GM21717 (cell line): ENCODE results near the gene CFAP52.
"Not testable (repeated sequence)": the region's sequence is repeated elsewhere in the genome, so short reads cannot be mapped to it uniquely, and the experiment has no call there.

Experiments
- ATAC-seq: cut with Tn5 transposase; IDR thresholded peaks from one replicate; pipeline ENCODE4 v1.9.1; 2021; ENCODE audit warnings: mild to moderate bottlenecking, moderate library complexity; ENCODE audit not compliant: unreplicated experiment

The CFAP52 gene

DNA sequence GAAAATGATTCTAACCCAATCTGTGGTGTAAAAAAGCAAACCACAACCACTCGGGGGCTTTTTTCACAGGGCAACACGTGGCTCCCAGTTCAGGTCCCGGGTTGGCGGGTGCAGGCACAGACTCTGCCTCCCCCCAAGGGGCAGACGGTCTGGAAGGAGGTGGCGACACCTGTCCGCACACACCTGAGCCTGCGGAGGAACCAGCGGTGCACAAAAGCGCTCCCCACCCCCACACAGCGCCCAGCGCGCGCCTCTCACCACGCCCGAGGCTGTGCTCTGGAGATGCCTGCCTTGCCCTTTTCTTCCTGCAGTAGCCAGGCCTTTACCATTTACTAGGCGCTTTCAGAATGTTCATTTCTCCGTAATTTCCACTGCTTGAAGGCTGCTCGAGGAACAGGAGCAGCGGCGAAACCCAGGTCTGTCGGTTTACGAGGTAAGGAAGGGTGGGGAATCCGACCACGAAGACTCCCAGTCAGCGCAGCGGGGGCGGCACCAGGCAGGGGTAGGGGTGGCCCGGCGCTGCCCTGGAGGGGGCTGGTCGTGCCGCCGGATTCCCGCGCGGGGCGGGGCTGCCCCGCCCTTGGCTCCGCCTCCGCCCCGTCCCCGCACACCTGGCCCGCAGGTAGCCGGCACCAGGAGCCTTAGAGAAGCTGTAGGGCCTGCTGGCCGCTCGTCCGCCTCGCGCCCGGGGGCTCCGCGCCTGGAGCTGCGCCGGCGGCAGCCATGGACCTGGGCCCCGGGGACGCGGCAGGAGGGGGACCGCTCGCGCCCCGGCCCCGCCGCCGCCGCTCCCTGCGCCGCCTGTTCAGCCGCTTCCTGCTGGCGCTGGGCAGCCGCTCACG, 68.7 kb downstream of the CFAP52 start, which contains the start of gene USP43:
Gene USP43, plus strand, starts transcription at position 608 of the 842 bp plus-strand sequence. Its CDS starts 116 bp downstream, at position 724.
- ATAC-seq = no peak

DNA sequence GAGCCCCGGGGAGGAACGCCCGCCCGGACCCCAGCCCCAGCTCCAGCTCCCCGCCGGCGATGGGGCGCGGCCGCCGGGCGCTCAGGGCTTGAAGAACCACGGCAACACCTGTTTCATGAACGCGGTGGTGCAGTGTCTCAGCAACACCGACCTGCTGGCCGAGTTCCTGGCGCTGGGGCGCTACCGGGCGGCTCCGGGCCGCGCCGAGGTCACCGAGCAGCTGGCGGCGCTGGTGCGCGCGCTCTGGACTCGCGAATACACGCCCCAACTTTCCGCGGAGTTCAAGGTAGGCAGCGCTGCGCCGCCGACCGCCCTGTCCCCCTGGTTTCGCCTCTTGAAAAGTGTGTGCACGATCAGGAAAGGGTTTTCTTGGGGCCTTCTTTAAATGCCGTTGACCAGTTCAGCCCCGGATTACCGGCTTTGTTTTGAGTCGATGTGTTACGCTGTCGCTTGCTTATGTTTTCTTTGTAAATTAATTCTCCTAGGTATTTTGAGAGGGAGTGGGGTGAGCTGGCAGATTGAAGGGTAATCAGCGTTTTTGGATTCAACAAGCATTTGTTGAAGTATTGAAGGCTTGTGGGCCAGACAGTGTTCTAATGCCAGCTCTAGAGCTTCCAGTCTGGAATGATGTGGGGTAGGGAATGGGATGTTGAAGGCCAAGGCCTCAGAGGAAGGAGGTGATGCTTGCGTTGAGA, 69.6 kb downstream of the CFAP52 start:
- no peak for ATAC-seq

DNA sequence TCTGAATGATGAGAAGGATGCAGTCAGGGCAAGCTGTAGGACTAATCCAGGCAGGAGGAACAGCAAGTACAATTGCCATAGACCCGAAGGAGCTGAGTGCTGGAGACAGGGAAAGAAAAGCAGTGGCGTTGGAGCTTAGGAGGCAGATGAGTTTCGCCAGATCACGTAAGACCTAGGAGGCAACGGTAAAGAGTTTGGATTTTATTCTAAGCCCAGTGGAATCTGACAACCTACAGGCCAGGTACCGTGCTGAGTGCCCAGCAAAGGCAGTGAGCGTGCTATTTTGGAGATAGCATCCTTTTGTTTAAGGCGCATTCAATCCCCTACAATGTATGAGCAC, 70.1 kb downstream of the CFAP52 start:
- no peak for ATAC-seq

DNA sequence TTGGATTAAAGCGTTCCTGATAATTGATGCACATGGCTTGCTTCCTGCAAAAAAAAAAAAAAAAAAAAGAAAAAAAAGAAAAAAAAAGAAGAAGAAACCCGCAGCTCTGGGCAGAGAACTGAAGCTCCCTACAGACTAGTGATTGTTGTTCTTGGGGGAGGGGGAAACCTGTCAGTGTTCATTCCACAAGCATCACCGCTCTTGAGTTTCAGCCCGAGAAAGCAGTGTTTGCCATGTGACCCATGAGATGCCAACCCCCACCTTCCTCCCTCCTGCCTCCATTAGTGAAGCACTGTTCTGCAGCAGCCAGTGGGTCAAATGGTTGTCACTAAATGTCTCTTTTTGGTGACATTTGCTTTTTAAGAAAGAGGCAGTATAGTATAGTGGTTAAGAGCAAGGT, 70.6 kb downstream of the CFAP52 start:
- ATAC-seq = no peak

DNA sequence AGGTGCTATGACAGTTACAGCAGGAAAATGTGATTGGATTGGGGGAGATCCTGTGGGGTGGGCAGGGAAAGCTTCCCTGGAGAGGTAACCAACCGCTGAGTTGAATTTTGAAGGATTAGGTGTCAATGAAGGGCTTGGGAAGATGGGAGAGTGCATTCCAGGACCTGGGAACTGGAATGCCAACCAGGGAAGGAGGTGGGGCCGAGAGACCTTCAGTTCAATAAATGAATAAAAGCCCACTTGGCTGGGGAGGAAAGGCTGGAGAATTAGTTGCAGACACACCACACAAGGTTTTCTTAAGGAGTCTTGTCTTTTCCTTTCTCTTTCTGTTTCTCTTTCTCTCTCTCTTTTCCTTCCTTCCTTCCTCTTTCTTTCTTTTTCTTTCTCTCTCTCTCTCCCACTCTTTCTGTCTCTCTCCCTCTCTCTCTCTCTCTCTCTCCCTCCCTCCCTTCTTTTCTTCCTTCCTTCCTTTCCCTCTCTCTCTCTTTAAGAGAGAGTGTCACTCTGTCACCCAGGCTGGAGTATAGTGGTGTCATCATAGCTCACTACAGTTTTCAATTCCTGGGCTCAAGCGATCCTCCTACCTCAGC, 72.2 kb downstream of the CFAP52 start:
- ATAC-seq = no peak

DNA sequence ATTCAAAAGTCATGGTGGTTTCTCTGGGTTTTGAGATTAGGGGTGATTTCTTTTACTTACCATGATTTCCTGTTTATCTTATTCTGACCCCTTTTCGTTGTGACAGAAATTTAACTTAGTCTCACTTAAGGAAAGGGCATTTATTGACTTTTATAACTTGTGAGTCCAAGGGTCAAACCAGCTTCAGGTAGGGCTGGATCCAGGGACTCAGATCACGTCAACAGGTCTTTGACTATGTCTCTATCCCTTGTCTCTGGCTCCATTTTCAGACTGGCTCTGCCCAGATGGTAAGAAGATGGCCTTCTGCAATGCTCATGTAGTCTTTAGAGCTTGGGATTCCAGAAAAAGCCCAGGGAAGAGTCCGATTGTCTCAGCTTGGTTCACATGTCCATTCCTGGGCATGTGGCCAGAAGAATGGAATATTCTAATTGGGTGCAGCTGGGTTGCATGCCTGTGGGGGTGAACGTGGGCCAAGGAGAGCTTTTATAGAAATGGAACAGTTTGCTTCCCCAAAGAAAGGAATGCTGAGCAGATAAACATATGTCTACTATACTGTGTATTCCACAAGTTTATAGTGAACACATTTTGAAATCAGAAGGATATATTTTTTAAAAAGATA, 82.3 kb downstream of the CFAP52 start:
- no peak for ATAC-seq

DNA sequence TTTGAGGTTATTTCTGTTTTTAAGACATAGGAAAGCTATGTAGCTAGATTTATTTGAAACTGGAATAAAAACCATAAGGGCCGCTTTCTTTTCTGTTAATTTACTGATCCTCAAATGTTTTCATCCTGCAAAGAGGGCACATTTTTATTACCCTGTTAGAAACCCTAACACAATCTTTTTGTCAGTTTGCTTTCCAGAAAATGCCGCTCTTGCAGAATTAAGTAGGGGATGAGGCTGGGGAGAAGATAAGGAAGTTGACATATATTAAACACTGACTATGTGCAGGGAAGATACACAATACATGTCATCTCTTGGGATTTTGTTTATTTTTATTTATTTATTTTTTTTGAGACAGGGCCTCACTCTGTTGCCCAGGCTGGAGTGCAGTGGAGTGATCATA, 84.6 kb downstream of the CFAP52 start:
- ATAC-seq = no peak

DNA sequence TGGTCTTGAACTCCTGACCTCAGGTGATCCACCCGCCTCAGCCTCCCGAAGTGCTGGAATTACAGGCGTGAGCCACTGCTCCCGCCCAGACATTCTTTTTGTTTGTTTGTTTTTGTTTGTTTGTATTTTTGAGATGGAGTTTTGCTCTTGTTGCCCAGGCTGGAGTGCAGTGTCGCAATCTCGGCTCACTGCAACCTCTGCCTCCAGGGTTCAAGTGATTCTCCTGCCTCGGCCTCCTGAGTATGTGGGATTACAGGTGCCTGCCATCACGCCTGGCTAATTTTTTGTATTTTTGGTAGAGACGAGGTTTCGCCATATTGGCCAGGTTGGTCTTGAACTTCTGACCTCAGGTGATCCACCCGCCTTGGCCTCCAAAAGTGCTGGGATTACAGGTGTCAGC, 87.1 kb downstream of the CFAP52 start:
- not testable (repeated sequence) for ATAC-seq

DNA sequence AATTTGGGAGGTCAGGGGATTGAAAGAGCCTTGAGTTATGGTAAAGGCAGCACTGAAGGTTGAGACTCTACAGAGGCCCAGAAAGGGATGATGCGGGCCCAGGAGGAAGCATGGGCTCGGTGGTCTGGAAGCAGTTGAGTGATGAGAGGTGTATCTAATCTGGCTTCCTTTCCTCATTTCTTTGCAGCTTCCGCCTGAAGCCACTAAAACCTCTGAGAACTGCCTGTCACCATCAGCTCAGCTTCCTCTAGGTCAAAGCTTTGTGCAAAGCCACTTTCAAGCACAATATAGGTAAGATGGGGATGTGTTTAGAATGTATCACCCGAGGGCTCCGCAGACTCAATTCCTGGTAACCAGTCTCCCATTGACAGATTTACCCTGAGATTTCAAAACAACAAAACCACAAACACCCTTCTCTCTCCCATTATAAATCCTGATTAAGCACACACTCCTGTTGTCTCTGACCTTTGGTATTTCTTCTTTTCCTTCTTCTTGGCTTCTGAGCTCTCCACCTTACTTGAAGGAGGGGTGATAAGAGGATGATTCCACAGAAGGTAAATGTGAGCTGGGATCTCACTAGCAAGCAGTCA, 90.1 kb downstream of the CFAP52 start:
- no peak for ATAC-seq

DNA sequence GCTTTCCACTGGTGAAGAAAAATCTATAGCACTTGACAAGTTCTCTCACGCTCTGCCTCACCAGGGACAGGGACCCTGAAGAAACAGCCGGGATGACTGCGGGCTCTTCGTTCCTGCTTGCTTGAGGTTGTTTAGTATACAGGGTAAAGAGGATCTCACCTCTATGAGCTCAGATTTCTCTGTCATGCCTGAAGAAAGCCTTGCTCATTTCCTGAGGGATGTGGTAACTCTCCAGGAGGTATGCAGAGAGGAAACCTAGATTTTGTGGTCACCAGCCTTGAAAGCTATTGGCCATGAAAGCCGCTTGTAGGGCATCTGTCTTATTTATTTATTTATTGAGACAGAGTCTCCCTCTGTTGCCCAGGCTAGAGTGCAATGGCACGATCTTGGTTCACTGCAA, 92.1 kb downstream of the CFAP52 start:
- ATAC-seq = no peak

DNA sequence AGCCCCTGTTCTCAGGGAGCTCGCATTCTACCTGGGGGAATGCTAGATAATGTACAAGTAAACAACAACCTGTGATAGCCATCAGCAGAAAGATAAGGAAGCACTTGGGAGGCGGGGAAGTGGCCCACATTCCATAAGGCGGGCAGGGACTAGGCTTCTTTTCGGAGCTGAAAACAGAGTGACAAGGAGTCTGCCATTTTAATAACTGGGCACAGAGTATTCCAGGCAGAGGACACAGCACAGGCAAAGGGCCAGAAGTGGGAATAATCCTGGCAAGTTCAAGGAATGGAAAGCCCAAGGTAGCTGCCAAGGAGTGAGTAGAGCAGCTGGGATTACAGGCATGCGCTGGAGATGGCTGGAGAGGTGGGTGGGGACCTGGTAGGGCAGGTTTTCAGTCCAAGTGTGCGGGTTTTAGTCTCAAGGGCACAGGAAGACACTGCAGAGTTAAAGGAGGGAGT, 93.1 kb downstream of the CFAP52 start:
- no peak for ATAC-seq

DNA sequence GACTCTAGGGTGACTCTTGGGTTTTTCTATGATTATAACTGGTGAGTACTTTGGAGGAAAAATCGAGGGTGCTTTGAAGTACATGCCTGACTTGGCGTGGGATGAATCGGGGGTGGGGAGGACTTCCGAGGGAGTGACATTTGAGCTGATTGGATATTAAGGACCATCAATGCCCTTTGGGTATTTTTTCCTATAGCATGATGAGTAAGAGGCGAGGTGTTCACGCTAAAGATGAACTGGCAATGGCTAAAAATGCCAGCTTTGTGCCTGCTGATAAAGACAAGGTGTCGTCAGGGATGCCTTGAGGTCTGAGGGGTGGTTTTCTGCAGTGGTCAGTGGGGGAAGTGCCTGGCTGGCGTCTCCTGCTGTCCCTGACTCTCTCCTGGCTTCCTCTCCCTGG, 94.2 kb downstream of the CFAP52 start:
- ATAC-seq = no peak

DNA sequence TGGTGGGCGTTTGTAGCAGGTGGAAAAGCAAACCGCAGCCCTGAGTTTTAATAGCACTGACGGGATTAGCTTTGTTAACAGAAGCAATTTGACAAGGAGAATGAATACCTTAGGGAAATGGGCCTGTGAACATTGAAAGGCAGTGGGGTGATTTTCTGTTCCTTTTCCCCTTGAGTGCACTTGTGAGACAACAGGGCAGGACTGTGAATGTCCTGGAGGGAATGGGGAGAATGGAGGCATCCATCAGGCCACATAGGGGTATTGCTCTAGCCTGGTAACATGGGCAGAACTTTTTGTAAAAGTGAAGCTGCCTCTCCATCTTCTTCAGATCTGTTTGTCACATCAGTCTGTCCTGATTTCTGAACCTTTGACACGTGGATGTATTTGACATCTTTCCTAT, 95.1 kb downstream of the CFAP52 start:
- no peak for ATAC-seq

DNA sequence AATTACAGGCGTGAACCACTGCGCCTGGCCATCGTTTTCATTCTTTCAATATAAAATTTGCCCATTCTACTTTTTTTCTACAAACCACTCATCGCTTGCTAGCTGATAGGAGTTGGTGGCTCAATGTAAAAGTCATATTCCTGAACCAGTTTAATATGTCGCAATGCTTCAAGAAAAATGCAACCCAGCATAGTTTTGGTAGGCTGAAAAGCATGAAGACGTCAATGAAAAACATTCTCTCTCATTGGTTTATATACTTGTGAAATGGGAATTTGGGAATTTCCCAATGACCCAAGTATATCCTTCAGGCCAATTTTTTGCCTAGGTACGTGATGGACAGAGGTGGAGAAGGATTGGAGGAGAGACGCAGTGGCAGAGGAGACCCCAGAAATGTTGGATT, 95.8 kb downstream of the CFAP52 start:
- no peak for ATAC-seq

DNA sequence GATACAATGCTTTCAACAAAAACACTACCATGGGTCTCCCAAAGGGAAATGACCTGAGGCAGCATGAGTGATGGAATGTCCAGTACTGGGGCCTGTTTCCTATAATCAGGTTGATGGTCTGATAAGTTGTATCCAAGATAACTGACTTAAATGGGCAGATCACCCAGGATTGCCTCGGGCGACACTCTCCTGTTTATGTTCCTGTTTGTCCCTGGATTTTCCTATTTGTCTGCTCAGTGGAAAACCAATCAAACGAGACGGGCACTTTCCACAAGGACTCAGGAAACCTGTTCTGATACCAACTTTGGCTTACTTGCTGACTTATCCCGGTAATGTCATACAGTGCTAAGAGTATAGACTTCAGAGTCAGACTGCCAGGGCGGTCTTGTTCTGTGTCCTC, 96.2 kb downstream of the CFAP52 start:
- no peak for ATAC-seq

DNA sequence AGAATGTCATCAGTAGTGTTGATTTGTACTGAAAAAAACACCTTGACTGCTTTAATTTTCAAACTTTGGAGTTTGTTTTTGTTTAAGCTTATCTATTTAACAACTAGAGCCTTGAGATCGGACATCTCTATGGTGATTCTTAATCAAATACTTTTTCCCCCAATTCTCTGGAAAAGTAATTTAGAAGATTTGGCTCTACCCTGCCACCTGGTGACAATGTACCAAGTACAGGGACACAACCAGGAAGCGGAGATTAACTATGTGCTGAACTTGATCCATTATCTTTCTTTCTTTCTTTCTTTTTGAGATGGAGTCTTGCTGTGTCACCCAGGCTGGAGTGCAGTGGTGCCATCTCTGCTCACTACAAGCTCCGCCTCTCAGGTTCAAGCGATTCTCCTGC, 99.6 kb downstream of the CFAP52 start:
- ATAC-seq = no peak

DNA sequence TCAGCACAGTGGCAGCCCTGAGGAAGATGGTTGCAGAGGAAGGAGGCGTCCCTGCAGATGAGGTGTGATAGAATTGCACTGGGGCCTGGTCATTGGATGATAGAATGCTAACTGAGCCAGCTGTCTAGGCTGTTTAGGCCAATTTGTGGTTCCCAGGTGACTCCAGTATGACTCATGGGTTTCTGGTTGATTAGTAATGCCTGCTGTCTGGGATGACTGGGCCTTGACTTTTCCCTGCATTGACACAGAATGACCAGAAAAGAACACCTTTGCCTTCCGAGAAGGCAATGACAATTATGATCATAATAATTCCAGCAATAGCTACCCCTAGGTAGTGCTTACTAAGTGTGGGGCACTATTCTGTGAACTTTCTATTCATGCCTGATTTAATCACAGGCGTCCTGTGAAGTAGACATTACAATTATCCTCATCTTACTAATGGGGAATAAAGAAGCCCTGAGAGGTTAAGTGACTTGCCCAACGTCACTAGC, 100.4 kb downstream of the CFAP52 start:
- ATAC-seq = no peak

DNA sequence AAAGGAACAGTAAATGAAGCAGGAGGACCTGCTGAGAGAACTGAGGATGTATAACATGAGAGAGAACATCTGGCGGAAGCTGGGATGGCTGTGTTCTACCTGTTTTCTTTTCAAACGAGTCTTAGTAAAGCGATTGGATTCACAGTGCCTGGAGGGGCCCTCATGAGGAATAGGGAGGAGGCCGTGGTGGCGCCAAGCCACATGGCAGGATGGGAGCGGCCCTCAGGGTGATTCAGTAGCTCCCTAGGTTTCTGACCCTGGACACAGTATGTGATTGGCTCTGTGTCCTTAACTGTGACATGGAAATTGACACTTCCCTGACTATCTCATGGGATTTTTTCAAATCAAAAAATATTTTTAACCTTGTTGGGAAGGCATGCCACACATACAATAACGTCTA, 101.0 kb downstream of the CFAP52 start:
- ATAC-seq = no peak

DNA sequence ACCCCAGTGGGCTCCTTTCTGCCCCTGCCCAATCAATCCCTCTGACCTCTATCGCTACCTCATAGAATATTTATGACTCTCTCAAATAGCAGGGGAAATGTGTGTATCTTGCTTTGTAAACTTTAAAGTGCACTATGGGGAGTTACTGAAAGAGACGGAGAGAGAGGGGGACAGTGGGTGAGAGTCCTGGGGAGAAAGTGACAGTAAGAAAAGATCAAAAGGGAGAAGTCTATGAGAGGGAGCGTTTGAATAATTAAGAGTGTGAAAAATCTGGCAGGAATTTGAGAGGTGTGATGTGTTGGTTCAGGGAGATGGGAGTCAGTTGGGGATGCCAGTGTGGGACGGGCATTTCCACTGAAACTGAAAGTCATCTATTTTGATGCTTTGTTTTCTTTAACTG, 101.5 kb downstream of the CFAP52 start:
- ATAC-seq = no peak

DNA sequence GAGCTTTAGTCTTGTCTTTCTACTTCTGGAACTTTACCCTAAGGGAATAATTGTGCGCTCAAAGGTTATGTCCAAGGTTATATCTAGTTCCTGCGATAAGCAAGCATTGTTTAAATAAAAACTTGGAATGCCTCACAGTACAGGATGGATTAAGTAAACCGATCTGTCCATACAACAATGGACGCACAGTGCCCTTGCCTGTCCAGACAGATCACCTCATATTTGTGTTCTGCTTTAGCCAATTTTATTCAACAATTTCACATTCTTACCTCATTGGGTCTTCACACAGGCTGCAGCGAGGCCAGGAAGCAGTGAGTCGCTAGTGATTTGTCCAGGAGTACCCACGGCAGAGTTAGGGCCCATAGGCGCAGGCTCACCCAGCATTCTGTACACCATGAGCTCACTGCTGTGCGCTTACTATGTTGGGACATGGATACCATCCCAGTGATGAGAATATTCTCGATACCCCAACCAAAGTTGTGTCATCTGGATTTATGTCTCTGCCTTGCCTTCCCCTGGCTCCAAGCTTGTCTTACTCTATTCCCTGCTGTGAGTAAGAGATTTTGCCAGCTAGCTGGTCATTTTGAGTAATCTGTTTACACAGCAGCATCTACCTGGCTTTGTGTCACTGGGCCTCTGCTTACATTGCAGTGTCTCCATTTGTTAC, 108.6 kb downstream of the CFAP52 start:
- ATAC-seq = no peak
